Activated T-helper 9 cell treated with anti-CD3 and anti-CD28 coated beads, Interleukin-2, amount 50 U/mL, for 16 hours (primary cell): ENCODE results near the gene RNU1-2.
"Not testable (repeated sequence)": the region's sequence is repeated elsewhere in the genome, so short reads cannot be mapped to it uniquely, and the experiment has no call there.

ENCODE experiments used
- DNase-seq: peaks from one replicate; pipeline ENCODE4 v3.0.0-alpha.2; 2020; ENCODE audit warnings: low read depth

The RNU1-2 gene

DNA sequence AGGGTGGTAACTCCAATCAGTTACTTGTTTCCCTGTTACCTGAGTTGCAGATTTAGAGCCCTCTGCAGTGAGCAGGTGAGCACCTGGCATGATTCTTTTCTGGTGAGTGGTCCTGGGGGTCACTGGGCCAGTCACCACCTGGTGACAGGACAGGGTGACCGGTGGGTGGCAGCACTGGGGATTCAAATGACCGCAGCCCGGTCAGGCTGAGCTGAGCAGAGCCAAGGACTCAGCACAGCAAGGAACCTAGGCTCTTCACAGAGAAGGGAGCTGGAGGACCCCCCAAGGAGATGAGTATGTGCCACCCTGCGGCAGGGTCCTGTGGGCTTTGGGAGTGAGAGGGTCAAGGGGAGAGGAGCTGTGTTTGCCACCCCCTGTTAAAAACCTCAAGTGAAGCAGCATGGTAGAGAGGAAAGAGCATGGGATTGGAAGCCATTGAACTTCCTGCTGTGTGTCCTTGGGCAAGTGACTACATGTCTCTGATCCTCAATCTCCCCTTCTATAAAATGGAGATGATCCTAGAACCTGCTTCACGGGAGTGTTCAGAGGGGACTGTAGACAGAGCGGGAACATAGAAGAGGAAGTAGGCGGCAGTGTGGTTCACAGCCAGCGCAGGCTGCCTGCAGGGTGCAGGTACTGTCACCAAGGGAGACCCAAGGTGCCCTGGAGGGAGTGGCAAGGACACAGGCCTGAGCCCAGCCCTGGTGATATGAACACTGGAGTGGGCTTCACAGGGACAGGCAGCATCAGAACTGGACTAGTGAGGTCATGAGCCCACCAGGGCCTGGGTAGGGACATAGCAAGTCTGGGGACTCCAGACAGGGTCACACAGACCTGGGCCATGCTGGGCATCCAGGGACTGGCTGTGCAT is 16.3 kb downstream of the RNU1-2 start:
- DNase-seq: not testable (repeated sequence)

- DNase-seq: not testable (repeated sequence)
Measured at GRCh38 chr1:16912742-16913141, 17.0 kb downstream of the RNU1-2 start.

- no peak for DNase-seq
Measured at GRCh38 chr1:16913181-16913832, 17.5 kb downstream of the RNU1-2 start.

GRCh38 chr1:16913833-16914662 is 18.3 kb downstream of the RNU1-2 start:
- peak; percentile 92 for DNase-seq

DNA sequence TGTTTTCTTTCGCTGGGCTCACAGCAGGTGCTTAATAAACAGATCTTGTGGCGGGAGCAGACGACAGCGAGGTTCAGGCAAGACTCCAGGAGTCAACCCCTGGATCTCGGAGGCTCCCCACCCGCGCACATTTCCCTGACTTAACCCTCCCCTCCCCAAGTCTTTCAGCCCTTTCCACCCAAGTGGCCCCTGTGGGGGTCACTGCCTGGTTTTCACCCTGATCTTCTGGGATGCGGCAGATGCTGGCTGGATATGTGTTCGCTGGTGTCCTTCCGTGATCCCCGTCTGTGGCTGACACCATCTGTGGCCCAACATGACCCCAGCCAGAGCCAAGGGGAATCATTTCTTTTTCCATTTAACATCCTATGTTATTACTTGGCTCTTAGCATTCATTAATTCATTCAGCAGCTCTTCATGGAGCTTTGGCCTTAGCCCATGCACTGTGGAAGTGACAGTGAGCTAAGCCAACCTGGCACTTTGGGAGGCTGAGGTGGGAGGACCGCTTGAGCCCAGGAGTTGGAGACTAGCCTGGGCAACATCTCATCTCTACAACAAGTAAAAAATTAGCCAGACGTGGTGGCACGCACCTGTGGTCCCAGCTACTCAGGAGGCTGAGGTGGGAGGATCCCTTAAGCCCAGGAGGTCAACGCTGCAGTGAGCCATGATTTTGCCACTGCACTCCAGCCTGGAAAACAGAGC is 19.3 kb downstream of the RNU1-2 start:
- not testable (repeated sequence) for DNase-seq

GRCh38 chr1:16915627-16915973 is 19.8 kb downstream of the RNU1-2 start:
- no peak for DNase-seq

DNA sequence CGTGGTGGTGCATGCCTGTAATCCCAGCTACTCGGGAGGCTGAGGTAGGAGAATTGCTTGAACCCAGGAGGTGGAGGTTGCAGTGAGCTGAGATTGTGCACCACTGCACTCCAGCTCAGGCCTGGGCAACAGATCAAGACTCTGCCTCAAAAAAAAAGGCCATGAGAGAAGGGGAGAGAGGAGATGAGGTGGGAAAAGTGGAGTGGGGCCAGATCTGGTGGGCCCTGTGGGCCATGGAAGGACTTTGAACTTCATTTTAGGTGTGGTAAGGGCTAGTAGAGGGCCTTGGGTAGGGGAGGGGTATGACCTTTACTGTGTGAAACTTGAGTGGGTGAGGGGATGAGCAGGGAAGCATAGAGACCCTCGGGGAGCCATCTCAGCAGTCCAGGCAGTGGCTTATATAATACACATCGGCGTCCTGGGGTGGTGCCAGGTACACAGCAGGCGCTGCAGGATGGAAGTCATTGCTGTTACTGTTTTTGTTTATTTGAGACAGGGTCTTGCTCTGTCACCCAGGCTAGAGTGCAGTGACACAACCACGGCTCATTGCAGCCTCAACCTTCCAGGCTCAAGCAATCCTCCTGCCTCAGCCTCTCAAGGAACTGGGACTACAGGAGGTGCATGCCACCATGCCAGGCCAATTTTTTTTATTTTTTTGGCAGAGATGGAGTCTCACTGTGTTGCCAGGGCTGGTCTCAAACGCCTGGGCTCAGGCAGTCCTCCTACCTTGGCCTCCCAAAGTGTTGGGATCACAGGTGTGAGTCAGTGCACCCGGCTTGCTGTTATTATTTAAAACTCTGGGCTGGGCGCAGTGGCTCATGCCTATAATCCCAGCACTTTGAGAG is 20.5 kb downstream of the RNU1-2 start:
- not testable (repeated sequence) for DNase-seq

DNA sequence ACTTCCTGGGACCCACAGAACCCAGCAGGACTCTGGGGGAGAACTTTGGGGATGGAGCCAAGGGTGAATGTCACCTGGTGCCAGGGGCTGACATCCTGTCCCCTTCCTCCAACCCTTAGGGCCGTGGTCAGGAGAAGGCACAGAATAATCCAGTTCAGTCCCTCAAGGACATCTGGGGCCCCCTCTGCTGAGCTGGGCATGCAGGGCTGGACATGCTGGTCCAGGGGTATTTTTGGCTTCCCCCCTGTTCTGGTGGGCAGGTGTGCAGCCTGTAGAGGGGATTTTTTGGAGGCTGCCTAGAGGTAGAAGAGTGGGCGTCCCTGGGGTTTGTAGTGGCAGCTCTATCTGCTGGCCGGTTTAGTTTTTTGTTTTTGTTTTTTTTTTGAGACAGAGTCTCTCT is 22.6 kb downstream of the RNU1-2 start:
- DNase-seq: no peak

DNA sequence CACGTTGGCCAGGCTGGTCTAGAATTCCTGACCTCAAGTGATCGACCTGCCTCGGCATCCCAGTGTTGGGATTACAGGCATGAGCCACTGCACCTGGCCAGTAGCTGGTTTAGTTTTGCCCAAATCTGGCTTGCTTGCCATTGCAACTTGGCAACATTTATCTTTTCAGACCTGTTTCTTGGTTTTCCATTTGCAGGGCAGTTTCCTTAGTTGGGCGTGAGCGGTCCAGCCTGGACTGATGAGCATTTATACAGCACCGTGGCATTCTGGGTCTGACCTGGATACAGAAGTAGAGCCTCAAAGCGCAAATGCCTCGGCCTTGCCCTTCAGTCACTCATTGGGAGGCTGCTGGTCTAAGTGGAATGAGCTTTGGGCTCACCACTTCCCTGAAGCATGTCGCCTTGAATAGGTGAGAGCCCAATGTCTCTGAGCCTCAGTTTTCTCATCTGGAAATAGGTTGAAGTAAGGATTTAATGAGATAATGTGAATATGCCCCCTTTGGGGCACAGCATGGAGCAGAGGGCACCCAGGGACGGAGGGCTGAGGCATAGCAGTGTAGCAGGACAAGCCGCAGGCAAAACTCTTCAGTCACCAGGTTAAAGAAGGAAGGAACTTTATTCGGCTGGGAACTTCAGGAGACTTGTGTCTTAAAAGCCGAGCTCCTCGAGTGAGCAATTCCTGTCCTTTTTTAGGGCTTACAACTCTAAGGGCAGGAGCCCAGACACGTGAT is 23.3 kb downstream of the RNU1-2 start:
- not testable (repeated sequence) for DNase-seq

GRCh38 chr1:16920951-16921350 is 25.2 kb downstream of the RNU1-2 start:
- DNase-seq: no peak

DNA sequence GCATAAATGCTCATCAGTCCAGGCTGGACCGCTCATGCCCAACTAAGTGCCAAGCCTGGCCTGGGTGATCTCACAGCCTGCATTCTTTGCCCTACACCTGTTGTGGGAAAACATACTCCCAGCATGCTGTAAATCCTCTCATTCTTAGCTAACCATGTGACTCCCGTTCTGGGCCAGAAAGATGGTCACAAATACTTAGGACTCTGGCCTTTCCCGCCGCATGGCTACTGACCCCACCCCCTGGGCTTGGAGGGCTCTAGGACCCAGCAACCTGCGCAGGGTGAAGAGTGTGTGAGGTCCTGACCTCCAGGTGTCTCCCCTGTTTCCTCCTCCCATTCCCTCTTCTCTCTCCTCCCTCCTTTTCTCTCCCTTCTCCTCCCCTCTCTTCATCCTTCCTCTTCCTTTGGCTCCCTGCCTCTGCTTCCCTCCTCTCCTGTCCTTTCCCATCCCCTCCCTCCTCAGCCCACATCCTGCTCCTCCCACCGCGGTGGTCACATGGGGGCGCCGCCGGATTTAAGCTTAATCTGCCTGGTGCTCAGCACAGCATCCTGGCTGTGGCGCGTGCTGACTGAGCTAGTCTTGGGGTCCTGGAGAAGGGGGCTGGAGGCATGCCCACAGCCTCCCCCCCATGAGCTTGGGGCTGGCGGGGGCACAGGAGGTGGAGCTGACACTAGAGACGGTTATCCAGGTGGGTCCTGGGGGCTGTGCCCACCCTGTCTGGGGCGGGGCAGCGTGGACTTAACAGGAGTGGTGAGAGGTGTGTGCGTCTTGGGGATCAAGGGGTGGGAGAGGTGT is 25.8 kb downstream of the RNU1-2 start, which contains the start of gene CROCC:
CROCC (plus strand) TSS at position 541 of the 795 bp plus-strand sequence; CDS start at position 629, 88 bp downstream.
- DNase-seq: no peak

DNA sequence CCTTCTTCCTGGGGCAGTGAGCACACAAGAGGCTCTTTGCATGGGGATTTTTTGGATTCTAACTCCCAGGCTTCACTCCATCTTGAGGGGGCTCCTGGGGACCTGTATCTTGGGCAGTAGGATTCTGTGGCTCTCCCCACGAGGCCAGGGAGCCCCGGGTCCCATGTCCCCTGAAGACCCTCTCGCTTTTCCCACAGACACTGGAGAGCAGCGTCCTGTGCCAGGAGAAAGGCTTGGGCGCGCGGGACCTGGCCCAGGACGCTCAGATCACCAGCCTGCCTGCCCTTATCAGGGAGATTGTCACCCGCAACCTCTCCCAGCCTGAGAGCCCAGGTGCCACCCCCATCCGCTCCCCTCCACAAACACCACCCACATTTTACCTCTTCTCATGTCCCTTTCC is 26.7 kb downstream of the RNU1-2 start:
- DNase-seq: no peak

- DNase-seq: no peak
Measured at GRCh38 chr1:16922885-16923431, 27.2 kb downstream of the RNU1-2 start.

DNA sequence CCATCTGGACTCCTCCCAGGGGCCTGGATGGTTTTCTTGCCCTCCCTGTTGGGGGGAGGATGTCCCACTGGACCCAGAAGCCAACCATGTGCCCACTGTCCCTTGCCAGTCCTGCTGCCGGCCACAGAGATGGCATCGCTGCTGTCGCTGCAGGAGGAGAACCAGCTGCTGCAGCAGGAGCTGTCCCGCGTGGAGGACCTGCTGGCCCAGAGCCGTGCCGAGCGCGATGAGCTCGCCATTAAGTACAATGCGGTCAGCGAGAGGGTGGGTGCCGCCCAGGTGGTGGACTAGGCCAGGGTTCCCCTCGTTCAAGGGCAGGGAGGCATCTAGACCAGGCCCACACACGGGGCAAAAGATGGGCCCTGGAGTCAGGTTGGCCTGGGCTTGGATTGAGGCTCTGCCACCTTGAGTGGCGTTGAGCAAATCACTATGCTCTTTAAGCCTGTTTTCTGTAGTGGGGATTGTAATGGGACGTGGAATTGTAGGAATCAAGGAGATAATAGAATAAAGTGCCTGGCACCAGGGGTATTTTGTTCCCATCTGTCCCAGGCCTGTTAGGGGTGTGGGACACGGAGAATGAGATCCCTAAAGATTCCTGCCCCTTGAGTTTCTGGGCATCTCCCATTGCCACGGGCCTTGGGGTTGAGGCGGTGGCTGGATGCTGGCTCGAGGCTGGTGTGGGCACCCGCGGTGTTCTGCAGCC is 28.6 kb downstream of the RNU1-2 start:
- no peak for DNase-seq

DNA sequence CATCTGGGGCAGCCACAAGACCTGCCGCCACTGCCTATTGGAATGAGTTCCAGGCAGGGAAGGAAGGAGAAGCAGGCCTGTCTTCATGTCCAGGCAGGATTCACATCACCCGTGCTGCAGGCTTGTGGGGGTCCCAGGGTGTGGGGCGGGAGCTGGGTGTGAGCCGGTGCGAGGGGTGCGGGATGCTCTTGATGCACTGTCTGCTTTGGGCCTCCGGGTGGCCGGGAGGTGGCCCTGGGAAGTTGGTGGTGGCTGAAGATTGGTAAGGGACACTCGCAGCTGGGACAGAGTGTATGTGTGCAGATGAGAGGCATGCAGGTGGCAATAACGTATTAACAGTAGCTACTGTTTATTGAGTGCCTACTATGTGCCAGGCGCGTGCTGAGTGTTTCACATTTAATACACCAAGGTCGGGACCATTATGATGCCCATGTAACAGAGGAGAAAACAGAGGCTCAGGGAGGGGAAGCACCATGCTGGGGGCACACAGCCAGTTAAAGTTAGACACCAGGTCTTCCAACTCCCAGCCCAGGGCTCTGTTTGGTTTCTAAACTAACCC is 29.2 kb downstream of the RNU1-2 start:
- no peak for DNase-seq

DNA sequence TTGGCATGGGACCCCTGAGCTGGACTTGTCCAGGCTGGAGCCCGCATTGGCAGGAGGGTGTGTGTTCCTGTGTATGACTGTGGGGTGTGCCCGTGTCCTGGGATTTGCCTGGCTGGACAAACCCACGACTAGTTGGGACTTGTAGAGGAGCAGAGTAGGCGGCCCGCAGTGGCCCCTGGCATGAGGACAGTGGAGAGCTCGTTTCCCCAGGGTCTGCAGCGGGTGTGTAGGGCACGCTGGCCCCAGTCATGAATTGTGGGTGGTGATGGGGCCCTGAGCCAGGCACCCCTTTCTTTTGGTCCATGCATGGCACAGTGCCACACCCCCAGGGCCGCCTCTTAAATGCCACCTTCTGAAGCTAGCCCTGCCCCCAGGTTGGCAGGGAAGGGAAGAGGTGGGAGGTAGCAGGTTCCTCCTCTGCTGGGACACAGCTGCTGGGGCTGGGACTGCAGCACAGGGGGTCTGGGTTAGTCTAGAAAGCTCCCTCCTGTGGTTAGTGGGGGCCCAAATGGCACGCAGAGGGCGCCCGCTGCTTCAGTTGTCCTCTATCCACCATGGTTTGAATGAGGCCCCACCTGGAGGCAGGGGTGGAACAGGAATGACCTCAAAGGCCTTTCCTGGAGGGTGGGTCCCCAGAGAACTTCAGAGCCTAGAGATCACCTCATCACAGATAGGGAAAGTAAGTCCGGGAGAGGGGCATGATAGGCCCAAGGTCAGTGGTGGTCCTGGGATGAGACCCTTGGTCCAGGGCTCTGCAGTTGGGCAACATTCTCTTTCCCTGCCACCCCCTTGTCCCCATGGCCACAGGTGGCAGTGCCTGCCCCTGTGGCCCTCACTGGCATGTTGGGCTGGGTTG is 30.1 kb downstream of the RNU1-2 start:
- DNase-seq: no peak

- DNase-seq: no peak
Measured at GRCh38 chr1:16926491-16927073, 30.8 kb downstream of the RNU1-2 start.
